K562 (cell line): Measurements from ENCODE around the gene FGR. TPM values are rescaled to one million over a fixed set of nuclear protein-coding genes. Genes with fewer than 3 reads are reported as not detected.
A peak's percentile ranks its signal among the peaks of the same experiment; 100 is the strongest.

Source experiments
- ATAC-seq: fragments of 200-7000 bp; cut with Tn5 transposase; 3 replicates; pipeline ENCODE4 v1.9.1; 2020; ENCODE audit warnings: moderate library complexity
- BruUV-seq: library from RNA; stranded (reverse); fragments of 400-500 nt; replicated peaks from 2 replicates; lab custom pipeline; 2021; lab: Mats Ljungman, UMichigan
- CTCF ChIA-PET: fragments of 300-600 bp; formaldehyde crosslinking; extraction: SDS; loops from one replicate; lab custom pipeline; 2021; ENCODE audit warnings: low intra/inter-chr PET ratio; lab: Yijun Ruan, JAX
- POLR2A ChIA-PET: fragments of 300-600, 350-650 bp; sonication (Branson Sonifier 250); formaldehyde crosslinking; extraction: SDS; loops from one replicate; lab custom pipeline; 2021; ENCODE audit warnings: antibody characterized with exemption, inconsistent platforms; lab: Yijun Ruan, JAX
- DNase-seq, 4 experiments: peaks; one replicate each; pipeline versions ENCODE4 v3.0.0 to v3.0.0-alpha.2; 2011 to 2018; ENCODE audit warnings: low spot score in 3 of 4, mixed read lengths in 3 of 4; ENCODE audit errors: extremely low read depth in 1 of 4
- FAIRE-seq: peaks from 2 replicates; lab custom pipeline; 2011; peaks lifted over from hg19 to GRCh38; lab: Jason Lieb, UNC
- H2AFZ ChIP-seq: 2 replicates; pipeline ENCODE4 v1.6.0; 2011; ENCODE audit warnings: low read depth, low read length, control low read depth, inconsistent platforms
- H3K27ac ChIP-seq: fragments of 200-600 bp; 3 replicates; pipeline ENCODE4 v1.8.0; 2011; ENCODE audit warnings: low read depth, mild to moderate bottlenecking, control low read depth, inconsistent platforms, low read length, moderate library complexity, mixed read lengths; ENCODE audit errors: extremely low read depth
- H3K27me3 ChIP-seq, 2 experiments: fragments of 300-600 bp in 1 of 2; 2 replicates in 1 of 2; 3 replicates in 1 of 2; pipeline versions ENCODE4 v1.6.0 to v1.8.0; 2011; ENCODE audit warnings: inconsistent platforms in 2 of 2, low read length in 2 of 2, mild to moderate bottlenecking in 1 of 2, mixed read lengths in 1 of 2, moderate library complexity in 1 of 2; ENCODE audit not compliant: control insufficient read depth in 2 of 2, insufficient read depth in 2 of 2
- H3K36me3 ChIP-seq: fragments of 300-600 bp; 3 replicates; pipeline ENCODE4 v1.8.0; 2011; ENCODE audit warnings: mild to moderate bottlenecking, low read length, inconsistent platforms; ENCODE audit not compliant: control insufficient read depth, insufficient read depth
- H3K4me1 ChIP-seq, 2 experiments: fragments of 200-600 bp in 1 of 2; replicated peaks in 1 of 2; 2 replicates in 1 of 2; 3 replicates in 1 of 2; pipeline versions ENCODE4 v1.5.1 to v1.8.0; 2011; ENCODE audit warnings: inconsistent platforms in 2 of 2, low read length in 2 of 2, mild to moderate bottlenecking in 1 of 2, mixed read lengths in 1 of 2, moderate library complexity in 1 of 2; ENCODE audit not compliant: control insufficient read depth in 2 of 2, insufficient read depth in 2 of 2
- H3K4me2 ChIP-seq: 2 replicates; pipeline ENCODE4 v1.6.1; 2011; ENCODE audit warnings: low read length, control low read depth, inconsistent platforms, mixed read lengths; ENCODE audit not compliant: insufficient read depth
- H3K4me3 ChIP-seq: fragments of 200-600 bp; sonication (generic), shearing (Covaris generic); 2 replicates; pipeline ENCODE4 v1.5.1; 2016; ENCODE audit warnings: control low read depth, inconsistent platforms
- H3K79me2 ChIP-seq: fragments of 200-600 bp; 3 replicates; pipeline ENCODE4 v1.8.0; 2011; ENCODE audit warnings: low read length, inconsistent platforms; ENCODE audit not compliant: control insufficient read depth, insufficient read depth
- H3K9ac ChIP-seq, 2 experiments: 2 replicates each; pipeline versions ENCODE4 v1.6.0 to v1.6.1; 2011; ENCODE audit warnings: low read depth in 2 of 2, low read length in 2 of 2, control low read depth in 1 of 2, inconsistent platforms in 1 of 2, mild to moderate bottlenecking in 1 of 2, mixed read lengths in 1 of 2; ENCODE audit not compliant: insufficient read depth in 1 of 2
- H3K9me1 ChIP-seq: one replicate; pipeline ENCODE4 v1.6.0; 2011; ENCODE audit warnings: inconsistent platforms, mild to moderate bottlenecking, low read length, moderate library complexity; ENCODE audit not compliant: control insufficient read depth, insufficient read depth
- H3K9me3 ChIP-seq: replicated peaks from 2 replicates; pipeline ENCODE4 v1.5.1; 2011; ENCODE audit warnings: low read depth, low read length, inconsistent platforms; ENCODE audit not compliant: control insufficient read depth, insufficient read depth
- H4K20me1 ChIP-seq: replicated peaks from 2 replicates; pipeline ENCODE4 v1.6.1; 2011; ENCODE audit warnings: low read length, inconsistent platforms, mixed read lengths; ENCODE audit not compliant: control insufficient read depth, insufficient read depth
- AFF1 ChIP-seq, 2 experiments: fragments of 450-650 bp; IDR thresholded peaks; 2 replicates each; pipeline ENCODE4 v1.6.1; 2018; ENCODE audit warnings: mild to moderate bottlenecking in 2 of 2, low read depth in 1 of 2; ENCODE audit not compliant: partially characterized antibody in 2 of 2
- SMAD3 ChIP-seq: fragments of 450-650 bp; formaldehyde crosslinking; conservative IDR thresholded peaks from 2 replicates; pipeline ENCODE4 v1.4.0; 2020; ENCODE audit warnings: mild to moderate bottlenecking
- WGBS: fragments of 100-300 bp; shearing (Covaris generic); methylation state at CpG from one replicate; pipeline ENCODE4 v1.1.6; 2016; ENCODE audit warnings: low coverage, mixed read lengths; ENCODE audit not compliant: insufficient coverage; ENCODE audit errors: missing lambda C conversion rate; 5-methylcytosine and 5-hydroxymethylcytosine counted together
- in situ Hi-C: fragments of 300-500 bp; cut with MboI; formaldehyde crosslinking; loops from 4 replicates; pipeline ENCODE4 v1.15.0; 2018; ENCODE audit warnings: inconsistent platforms, mixed read lengths
- intact Hi-C: fragments of 100-400 bp; cut with micrococcal nuclease; formaldehyde crosslinking; loops from 2 replicates; pipeline ENCODE4 v1.14.2; 2022
- polyA plus RNA-seq, 8 experiments: library from polyadenylated mRNA; depleted of rRNA in 4 of 8; stranded (reverse) in 5 of 8; unstranded in 3 of 8; fragments of >200 nt; fragmentation: Nextera tagmentation in 2 of 8; fragmentation: Illumina TruSeq in 1 of 8; extraction: Ambion mirVana in 2 of 8; extraction: Trizol in 1 of 8; gene quantifications; 2 replicates each; pipeline versions ENCODE4 v1.2.1 to v1.2.3, GENCODE V29; 2011 to 2014; ENCODE audit warnings: inconsistent platforms in 1 of 8, missing spikeins in 1 of 8
- total RNA-seq, 7 experiments: library from RNA; depleted of rRNA in 6 of 7; stranded (reverse); fragments of >200 nt in 6 of 7; fragmentation: Illumina TruSeq in 2 of 7; extraction: Trizol in 2 of 7; gene quantifications; 2 replicates each; pipeline versions ENCODE4 v1.2.1 to v1.2.3, GENCODE V29; 2011 to 2021; ENCODE audit warnings: low replicate concordance in 1 of 7
- TF ChIP-seq, protein P1 (sequence below): fragments of 250-450 bp; sonication (Bioruptor Pico); IDR thresholded peaks from 2 replicates; pipeline ENCODE4 v1.5.0; 2020; ENCODE audit warnings: mild to moderate bottlenecking, borderline replicate concordance

The FGR gene
- total and polyA plus RNA-seq, 9 of the 15 experiments (the other 6 are each of a cell fraction or from before 2014, with no cell fraction given): 0.04 to 0.11 TPM; not detected in 7

GRCh38 chr1:27604579-27605299, 30.2 kb downstream of the FGR start (continued):
- TF ChIP-seq, protein P1, sequence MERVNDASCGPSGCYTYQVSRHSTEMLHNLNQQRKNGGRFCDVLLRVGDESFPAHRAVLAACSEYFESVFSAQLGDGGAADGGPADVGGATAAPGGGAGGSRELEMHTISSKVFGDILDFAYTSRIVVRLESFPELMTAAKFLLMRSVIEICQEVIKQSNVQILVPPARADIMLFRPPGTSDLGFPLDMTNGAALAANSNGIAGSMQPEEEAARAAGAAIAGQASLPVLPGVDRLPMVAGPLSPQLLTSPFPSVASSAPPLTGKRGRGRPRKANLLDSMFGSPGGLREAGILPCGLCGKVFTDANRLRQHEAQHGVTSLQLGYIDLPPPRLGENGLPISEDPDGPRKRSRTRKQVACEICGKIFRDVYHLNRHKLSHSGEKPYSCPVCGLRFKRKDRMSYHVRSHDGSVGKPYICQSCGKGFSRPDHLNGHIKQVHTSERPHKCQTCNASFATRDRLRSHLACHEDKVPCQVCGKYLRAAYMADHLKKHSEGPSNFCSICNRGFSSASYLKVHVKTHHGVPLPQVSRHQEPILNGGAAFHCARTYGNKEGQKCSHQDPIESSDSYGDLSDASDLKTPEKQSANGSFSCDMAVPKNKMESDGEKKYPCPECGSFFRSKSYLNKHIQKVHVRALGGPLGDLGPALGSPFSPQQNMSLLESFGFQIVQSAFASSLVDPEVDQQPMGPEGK (CRISPR knock-in tag): no peak

GRCh38 chr1:27603681-27604578, 31.1 kb downstream of the FGR start, which contains the start of gene AHDC1:
Gene AHDC1 (minus strand): TSS chr1:27604144. CDS start chr1:27552115, 52,029 bp downstream.
- peak; percentile 82 for ATAC-seq
- POLR2A ChIA-PET: interaction anchor here (0.6 to 1.2 kb wide), 10 partner anchors 12 to 455 kb away, joined by 3 to 5 read pairs (median 3); partner anchors contain the start of genes IFI6 and WASF2
- Histone ChIP-seq H3K27me3 (0 out of 5 replicates have a peak, but pooled peaks cover 0 to under 1% of the 10 kb centered on the region in 2 experiments), H3K4me1 (peaks cover 69% of the 10 kb centered on the region in 2 experiments), H3K79me2 (peaks cover 49% of the 10 kb centered on the region), H3K9me3 (no peaks in the 10 kb centered on the region), H3K9ac (peak within 1 kb of the TSS; percentile 75 to 95), H3K9me1 (peaks cover 8% of the 10 kb centered on the region), H4K20me1 (peaks cover 19% of the 10 kb centered on the region), H2AFZ (peak within 1 kb of the TSS; percentile 93), H3K4me3 (peak within 1 kb of the TSS; percentile 89), H3K27ac (peak within 1 kb of the TSS; percentile 80), H3K36me3 (no peaks in the 10 kb centered on the region), H3K4me2 (peak within 1 kb of the TSS; percentile 95)
- peak; percentile 90 to 96 (median 93) for DNase-seq
- intact Hi-C loops: no loop called here
- CTCF ChIA-PET: interaction anchor here (0.7 to 3.0 kb wide), 5 partner anchors 48 to 208 kb away, joined by 3 to 20 read pairs (median 7); no protein-coding TSS in a partner anchor
- FAIRE-seq: peak; percentile 23
- no TSS peak for BruUV-seq
- in situ Hi-C loops: loop anchor here (10.0 to 25.0 kb wide), 3 partner anchors 49 to 492 kb away; no protein-coding TSS in a partner anchor
- WGBS: 1% methylated on average over 67 of the region's 74 CpGs
- no peak for TF ChIP-seq SMAD3 (CRISPR knock-in tag)
- peak; percentile 14 to 65 for TF ChIP-seq AFF1 (IDR thresholded peaks at IDR 0.05; ENCODE audit: low read depth in 1 of 2, partially characterized antibody in 2 of 2)
